ENCODE measurements around the gene SRSF3.
A peak's percentile ranks its signal among the peaks of the same experiment; 100 is the strongest.
"Not testable (repeated sequence)": the region's sequence is repeated elsewhere in the genome, so short reads cannot be mapped to it uniquely, and the experiment has no call there.

The SRSF3 gene

DNA sequence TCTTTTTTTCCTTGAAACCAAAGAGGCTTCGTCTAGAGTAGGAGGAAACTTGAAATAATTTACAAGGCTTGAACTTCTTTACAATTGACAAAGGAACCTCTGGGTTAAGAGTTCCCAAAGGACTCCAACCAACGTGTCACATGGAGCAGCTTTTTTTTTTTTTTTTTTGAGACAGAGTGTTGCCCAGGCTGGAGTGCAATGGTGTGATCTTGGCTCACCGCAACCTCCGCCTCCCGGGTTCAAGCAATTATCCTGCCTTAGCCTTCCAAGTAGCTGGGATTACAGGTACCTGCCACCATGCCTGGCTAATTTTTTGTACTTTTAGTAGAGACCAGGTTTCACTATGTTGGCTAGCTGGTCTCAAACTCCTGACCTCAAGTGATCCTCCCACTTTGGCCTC is 60.3 kb downstream of the SRSF3 start:
- TF ChIP-seq ZNF384 (IDR thresholded peaks at IDR 0.05): peak; percentile 52; the same call in 1 of the 2 replicates
- ChIA-PET CTCF (interaction anchor here (0.6 kb wide), 1 partner anchor 295 kb away, joined by 4 read pairs; no protein-coding TSS in a partner anchor), POLR2A (interaction anchor here (1.5 kb wide), 1 partner anchor 25 kb away, joined by 7 read pairs; no protein-coding TSS in a partner anchor)
- DNase-seq (ENCODE audit: extremely low spot score): not testable (repeated sequence)
